GM12873 (cell line): ENCODE results near the gene GATB.

Experiments used
- TF ChIP-seq, protein P1 (sequence below): IDR thresholded peaks from 2 replicates; pipeline ENCODE4 v1.5.1; 2012; ENCODE audit warnings: low read depth, mild to moderate bottlenecking, moderate library complexity, low read length, control low read depth; ENCODE audit not compliant: insufficient read depth; ENCODE audit errors: missing control alignments

Gene GATB

DNA sequence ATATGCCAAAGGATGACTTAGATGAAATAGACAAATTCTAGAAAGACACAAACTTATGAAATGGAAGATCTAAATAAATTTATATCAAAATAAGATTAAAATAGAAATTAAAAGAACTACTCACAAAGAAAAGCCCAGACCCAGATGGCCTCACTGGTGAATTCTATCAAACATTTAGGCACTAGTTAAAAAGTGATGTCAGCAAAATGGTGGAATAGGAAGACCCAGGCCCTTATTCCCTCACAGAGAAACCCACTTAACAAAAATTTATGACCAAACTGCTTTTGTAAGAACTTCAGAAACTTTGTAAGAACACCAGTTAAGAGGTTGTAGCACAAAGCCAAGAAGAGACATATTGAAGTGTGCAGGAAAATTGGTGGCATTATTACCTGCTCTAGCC lies 129.5 kb downstream of the GATB start:
- TF ChIP-seq, protein P1, sequence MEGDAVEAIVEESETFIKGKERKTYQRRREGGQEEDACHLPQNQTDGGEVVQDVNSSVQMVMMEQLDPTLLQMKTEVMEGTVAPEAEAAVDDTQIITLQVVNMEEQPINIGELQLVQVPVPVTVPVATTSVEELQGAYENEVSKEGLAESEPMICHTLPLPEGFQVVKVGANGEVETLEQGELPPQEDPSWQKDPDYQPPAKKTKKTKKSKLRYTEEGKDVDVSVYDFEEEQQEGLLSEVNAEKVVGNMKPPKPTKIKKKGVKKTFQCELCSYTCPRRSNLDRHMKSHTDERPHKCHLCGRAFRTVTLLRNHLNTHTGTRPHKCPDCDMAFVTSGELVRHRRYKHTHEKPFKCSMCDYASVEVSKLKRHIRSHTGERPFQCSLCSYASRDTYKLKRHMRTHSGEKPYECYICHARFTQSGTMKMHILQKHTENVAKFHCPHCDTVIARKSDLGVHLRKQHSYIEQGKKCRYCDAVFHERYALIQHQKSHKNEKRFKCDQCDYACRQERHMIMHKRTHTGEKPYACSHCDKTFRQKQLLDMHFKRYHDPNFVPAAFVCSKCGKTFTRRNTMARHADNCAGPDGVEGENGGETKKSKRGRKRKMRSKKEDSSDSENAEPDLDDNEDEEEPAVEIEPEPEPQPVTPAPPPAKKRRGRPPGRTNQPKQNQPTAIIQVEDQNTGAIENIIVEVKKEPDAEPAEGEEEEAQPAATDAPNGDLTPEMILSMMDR: no peak

DNA sequence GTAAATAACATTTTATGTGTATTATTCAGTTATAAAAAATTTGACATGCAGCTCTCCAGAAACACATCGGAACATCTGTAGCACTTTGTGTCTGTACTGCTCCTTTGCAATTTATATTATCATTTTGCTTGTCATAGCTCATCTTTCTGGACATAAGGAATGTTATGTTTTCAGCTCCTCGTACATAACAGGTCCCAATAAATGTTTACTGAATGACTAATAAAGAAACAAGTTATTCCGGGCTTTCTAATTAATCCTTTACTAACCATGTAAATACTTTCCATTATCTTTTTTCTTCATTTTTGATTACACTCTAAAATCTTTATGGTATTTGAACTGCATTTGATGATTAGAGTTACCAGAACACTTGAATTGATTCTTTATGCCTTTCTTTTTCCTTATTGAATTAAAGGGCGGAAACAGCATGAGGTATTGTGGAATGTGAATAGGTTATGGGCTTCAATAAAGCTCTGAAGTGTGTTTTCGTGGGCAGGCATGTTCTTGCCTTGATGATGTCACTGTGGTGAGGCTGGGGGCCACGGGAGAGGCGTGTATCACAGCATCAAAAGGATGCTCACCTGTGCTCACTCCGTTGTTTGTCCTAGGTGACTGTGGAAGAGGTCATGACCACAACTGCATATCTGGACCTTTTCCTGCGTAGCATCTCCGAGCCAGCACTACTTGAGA lies 131.6 kb downstream of the GATB start:
- TF ChIP-seq, protein P1: no peak

DNA sequence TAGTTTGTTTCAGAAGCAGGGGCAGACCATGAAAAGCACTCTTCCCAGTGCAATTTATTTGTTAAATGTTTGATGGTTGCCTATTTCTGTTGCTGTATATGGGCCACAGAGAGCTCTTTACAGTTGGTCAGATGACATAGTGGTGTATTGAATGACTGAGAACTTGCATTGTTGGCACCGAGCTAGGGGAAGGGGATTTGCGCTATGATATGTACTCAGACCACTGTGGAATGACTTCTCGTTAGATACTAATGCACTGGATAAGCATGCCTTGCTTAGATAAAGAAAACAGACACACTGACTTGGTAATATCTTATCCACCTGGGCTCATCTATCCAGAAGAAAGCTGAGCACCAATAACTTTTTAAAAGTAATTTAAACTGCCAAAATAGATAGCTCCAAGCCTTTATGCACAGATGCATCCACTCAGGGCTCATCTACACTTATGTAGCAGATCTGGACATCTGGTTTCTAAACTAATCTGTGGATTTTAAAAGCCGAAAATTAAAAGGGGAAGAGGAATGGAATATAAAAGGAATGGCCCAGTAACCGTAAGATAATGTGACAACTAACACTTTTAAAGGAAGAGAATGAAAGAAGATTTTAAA lies 132.7 kb downstream of the GATB start:
- TF ChIP-seq, protein P1: no peak

DNA sequence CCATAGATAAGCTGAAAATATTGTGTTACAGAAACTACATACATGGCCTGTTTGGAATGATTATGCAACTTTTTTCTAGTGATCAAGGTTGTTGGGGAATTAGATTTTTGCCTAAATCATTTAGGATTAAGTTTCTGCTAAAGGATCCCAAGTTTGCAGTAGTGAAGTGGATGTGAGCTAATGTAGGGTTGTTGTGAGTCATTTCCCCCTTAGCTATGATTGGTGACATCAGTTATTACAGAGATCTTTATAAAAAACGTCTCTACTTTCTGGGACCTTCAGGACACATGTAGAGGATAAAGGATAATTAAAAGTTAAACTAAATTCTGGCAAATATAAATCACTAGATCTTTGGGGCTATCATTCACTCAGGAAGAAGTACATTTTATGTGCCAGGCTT lies 133.3 kb downstream of the GATB start:
- TF ChIP-seq, protein P1: no peak

DNA sequence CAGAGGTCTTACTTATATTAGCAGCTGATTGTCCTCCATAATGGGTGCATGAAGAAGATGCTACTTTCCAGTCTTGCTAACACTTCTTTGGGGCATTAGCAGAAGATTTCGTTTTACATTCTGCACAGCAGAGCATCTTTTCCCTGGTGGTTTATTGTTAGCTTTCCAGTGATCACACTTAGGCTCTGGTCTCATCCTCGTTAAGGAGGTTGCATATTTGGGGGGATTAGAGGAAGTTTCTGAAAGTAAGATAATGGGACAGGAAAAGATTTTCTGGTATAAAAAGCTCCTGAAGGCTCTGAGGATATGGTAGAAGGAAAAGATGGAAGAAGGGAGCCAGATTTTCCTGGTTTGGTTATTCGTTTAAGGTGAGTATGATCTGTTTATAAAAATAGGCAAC lies 134.1 kb downstream of the GATB start:
- TF ChIP-seq, protein P1: no peak

DNA sequence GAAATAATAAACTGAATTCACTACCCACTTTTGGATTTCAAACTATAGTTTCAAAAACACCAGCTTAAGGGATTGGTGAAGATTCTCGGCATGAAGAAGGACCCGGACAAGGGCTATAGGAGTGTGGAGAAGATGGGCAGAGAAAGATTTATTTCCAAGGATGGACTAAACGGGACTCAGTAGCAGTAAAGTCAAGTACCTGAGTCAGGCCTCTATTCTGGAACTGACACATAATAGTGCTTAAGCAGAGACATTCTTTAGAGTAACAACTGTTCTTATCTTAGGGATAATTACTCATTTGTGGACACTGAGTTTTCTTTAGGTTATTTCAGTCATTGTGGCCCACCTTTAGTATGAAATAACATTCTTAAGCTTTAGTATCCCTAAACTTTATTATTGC lies 134.6 kb downstream of the GATB start:
- TF ChIP-seq, protein P1: no peak

DNA sequence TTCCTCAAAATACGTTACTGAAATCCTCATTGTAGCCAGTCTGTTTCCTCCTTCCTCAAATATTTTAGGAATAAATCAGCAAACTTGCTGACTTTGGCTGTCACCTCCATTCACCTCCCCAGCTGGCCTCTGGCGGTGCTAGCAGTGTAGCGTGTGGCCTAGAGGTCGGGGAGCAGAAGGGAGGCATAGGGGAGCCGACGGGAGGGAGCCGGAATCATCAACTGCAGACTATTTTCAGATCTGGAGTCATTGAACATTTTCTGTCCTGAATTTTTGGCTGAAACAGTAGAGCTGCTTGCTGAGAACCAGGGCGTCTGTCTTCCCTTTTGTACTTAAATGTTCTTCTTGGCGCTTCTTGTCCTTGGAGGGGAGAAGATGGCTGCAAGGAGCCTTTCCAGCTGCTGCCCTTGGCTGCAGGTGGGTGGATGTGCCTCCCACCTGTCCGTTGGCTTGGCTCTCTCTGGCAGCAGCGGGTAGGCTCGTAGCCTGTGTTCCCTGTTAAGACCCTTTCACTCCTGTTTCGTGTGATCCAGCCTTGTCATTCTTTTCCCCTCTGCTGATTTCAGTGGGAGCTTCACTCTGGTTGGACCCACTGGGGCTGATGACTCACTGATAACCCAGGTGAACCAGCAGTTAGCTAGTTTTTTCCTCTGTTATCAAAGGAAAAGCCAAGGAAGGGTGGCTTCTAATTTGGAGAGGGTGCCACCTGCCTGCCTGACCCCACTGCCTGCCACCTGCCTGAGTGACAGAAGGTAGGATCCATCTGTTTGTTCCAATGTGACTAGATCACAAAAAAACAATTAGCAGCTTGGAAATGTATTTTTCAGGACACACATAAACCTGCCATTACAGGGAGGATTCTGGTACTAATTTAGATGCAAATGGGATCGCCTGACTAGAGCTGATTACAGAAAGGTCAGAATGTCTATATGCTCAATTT lies 135.9 kb downstream of the GATB start:
- TF ChIP-seq, protein P1: no peak
